Mucosa of stomach (tissue), 1 donor: ENCODE data around the gene DOCK3.
A peak's percentile ranks its signal among the peaks of the same experiment; 100 is the strongest.
"Not testable (repeated sequence)": the region's sequence is repeated elsewhere in the genome, so short reads cannot be mapped to it uniquely, and the experiment has no call there.

Source experiments
- H3K27me3 ChIP-seq: one replicate; pipeline ENCODE4 v1.7.0; 2013; ENCODE audit warnings: mild to moderate bottlenecking, low read length; ENCODE audit not compliant: control insufficient read depth, insufficient read depth
- H3K36me3 ChIP-seq: one replicate; pipeline ENCODE4 v1.7.0; 2013; ENCODE audit warnings: low read length; ENCODE audit not compliant: control insufficient read depth, insufficient read depth
- H3K4me1 ChIP-seq: one replicate; pipeline ENCODE4 v1.7.0; 2013; ENCODE audit warnings: mild to moderate bottlenecking, low read length; ENCODE audit not compliant: control insufficient read depth, insufficient read depth
- H3K4me3 ChIP-seq: one replicate; pipeline ENCODE4 v1.7.0; 2013; ENCODE audit warnings: low read length
- H3K9ac ChIP-seq: one replicate; pipeline ENCODE4 v1.7.0; 2013; ENCODE audit warnings: mild to moderate bottlenecking, low read length, moderate library complexity
- H3K9me3 ChIP-seq: one replicate; pipeline ENCODE4 v1.7.0; 2013; ENCODE audit warnings: mild to moderate bottlenecking, low read length, moderate library complexity; ENCODE audit not compliant: control insufficient read depth
- donor health status: Pancreatic carcinoma.

DOCK3 gene

GRCh38 chr3:51386159-51386851 lies 711.6 kb downstream of the DOCK3 start:
- no peaks in the 10 kb centered on the region for H3K9me3 ChIP-seq
- H3K9ac ChIP-seq = peak overlapping the region; percentile 75
- H3K36me3 ChIP-seq = peaks cover 11% of the 10 kb centered on the region
- H3K4me3 ChIP-seq = peak overlapping the region; percentile 68
- peaks cover 61% of the 10 kb centered on the region for H3K4me1 ChIP-seq
- H3K27me3 ChIP-seq = no peaks in the 10 kb centered on the region

GRCh38 chr3:51386852-51387229 lies 712.1 kb downstream of the DOCK3 start:
- no peaks in the 10 kb centered on the region for H3K27me3 ChIP-seq
- peaks cover 11% of the 10 kb centered on the region for H3K36me3 ChIP-seq
- peak overlapping the region; percentile 0 for H3K4me3 ChIP-seq
- H3K9ac ChIP-seq = peak overlapping the region; percentile 75
- no peaks in the 10 kb centered on the region for H3K9me3 ChIP-seq
- H3K4me1 ChIP-seq = peaks cover 61% of the 10 kb centered on the region

GRCh38 chr3:51387281-51387680 lies 712.6 kb downstream of the DOCK3 start:
- H3K9me3 ChIP-seq, H3K27me3 ChIP-seq: not testable (repeated sequence)
- H3K9ac ChIP-seq = peak overlapping the region; percentile 42
- peak overlapping the region; percentile 17 for H3K4me3 ChIP-seq
- H3K4me1 ChIP-seq = peaks cover 66% of the 10 kb centered on the region
- peaks cover 11% of the 10 kb centered on the region for H3K36me3 ChIP-seq

GRCh38 chr3:51388286-51389029 lies 713.7 kb downstream of the DOCK3 start:
- peak overlapping the region; percentile 41 for H3K9ac ChIP-seq
- no peak overlapping the region for H3K4me3 ChIP-seq
- H3K36me3 ChIP-seq = peaks cover 16% of the 10 kb centered on the region
- no peaks in the 10 kb centered on the region for H3K9me3 ChIP-seq
- peaks cover 75% of the 10 kb centered on the region for H3K4me1 ChIP-seq
- no peaks in the 10 kb centered on the region for H3K27me3 ChIP-seq

GRCh38 chr3:51389423-51390183 lies 714.9 kb downstream of the DOCK3 start:
- Histone ChIP-seq H3K9ac (peak overlapping the region; percentile 23), H3K4me3 (no peak overlapping the region), H3K27me3 (no peaks in the 10 kb centered on the region), H3K9me3 (no peaks in the 10 kb centered on the region), H3K4me1 (peaks cover 77% of the 10 kb centered on the region), H3K36me3 (peaks cover 22% of the 10 kb centered on the region)

- no peaks in the 10 kb centered on the region for H3K27me3 ChIP-seq
- no peaks in the 10 kb centered on the region for H3K9me3 ChIP-seq
- H3K4me1 ChIP-seq = peaks cover 82% of the 10 kb centered on the region
- peaks cover 26% of the 10 kb centered on the region for H3K36me3 ChIP-seq
- H3K9ac ChIP-seq = peak overlapping the region; percentile 48
- H3K4me3 ChIP-seq = no peak overlapping the region
These were observed 715.7 kb downstream of the DOCK3 start for GRCh38 chr3:51390246-51391074.

GRCh38 chr3:51391075-51391565 lies 716.4 kb downstream of the DOCK3 start, which contains the start of gene RBM15B:
Gene RBM15B, plus strand, starts transcription at chr3:51391285. Its CDS starts 115 bp downstream, at chr3:51391400.
- H3K4me1 ChIP-seq = peaks cover 77% of the 10 kb centered on the region
- H3K27me3 ChIP-seq = no peaks in the 10 kb centered on the region
- H3K4me3 ChIP-seq = peak within 1 kb of the TSS; percentile 25
- peaks cover 31% of the 10 kb centered on the region for H3K36me3 ChIP-seq
- H3K9ac ChIP-seq = peak within 1 kb of the TSS; percentile 61
- H3K9me3 ChIP-seq = no peaks in the 10 kb centered on the region

- Histone ChIP-seq H3K4me1 (peaks cover 72% of the 10 kb centered on the region), H3K36me3 (peaks cover 34% of the 10 kb centered on the region), H3K9ac (peak overlapping the region; percentile 61)
These were observed 717.0 kb downstream of the DOCK3 start for GRCh38 chr3:51391566-51392354.

GRCh38 chr3:51392355-51393133 lies 717.8 kb downstream of the DOCK3 start:
- Histone ChIP-seq H3K9ac (peak overlapping the region; percentile 61), H3K36me3 (peaks cover 34% of the 10 kb centered on the region), H3K9me3 (no peaks in the 10 kb centered on the region), H3K27me3 (no peaks in the 10 kb centered on the region), H3K4me1 (peaks cover 66% of the 10 kb centered on the region), H3K4me3 (peak overlapping the region; percentile 21)

More at GRCh38 chr3:51391566-51392354, 717.0 kb downstream of the DOCK3 start:
- H3K9me3 ChIP-seq = no peaks in the 10 kb centered on the region
- peak overlapping the region; percentile 25 for H3K4me3 ChIP-seq
- H3K27me3 ChIP-seq = no peaks in the 10 kb centered on the region

- no peaks in the 10 kb centered on the region for H3K27me3 ChIP-seq
- no peaks in the 10 kb centered on the region for H3K9me3 ChIP-seq
- peaks cover 34% of the 10 kb centered on the region for H3K36me3 ChIP-seq
- no peak overlapping the region for H3K4me3 ChIP-seq
- H3K9ac ChIP-seq = no peak overlapping the region
- H3K4me1 ChIP-seq = peaks cover 61% of the 10 kb centered on the region
These were observed 718.4 kb downstream of the DOCK3 start for GRCh38 chr3:51393134-51393495.
